AG08395 (cell line): Measurements from ENCODE around the gene NTPCR.
"Not testable (repeated sequence)": the region's sequence is repeated elsewhere in the genome, so short reads cannot be mapped to it uniquely, and the experiment has no call there.

Experiments used
- DNase-seq: peaks from one replicate; pipeline ENCODE4 v3.0.0; 2012; ENCODE audit warnings: mixed read lengths, low spot score

NTPCR gene

GRCh38 chr1:232950197-232951176, at the start of gene NTPCR:
Gene NTPCR (plus strand): TSS chr1:232950611. CDS start chr1:232950711, 100 bp downstream.
- peak; percentile 100 for DNase-seq

- DNase-seq: no peak
Observed at GRCh38 chr1:232900818-232901217, 49.6 kb upstream of the NTPCR start.

DNA sequence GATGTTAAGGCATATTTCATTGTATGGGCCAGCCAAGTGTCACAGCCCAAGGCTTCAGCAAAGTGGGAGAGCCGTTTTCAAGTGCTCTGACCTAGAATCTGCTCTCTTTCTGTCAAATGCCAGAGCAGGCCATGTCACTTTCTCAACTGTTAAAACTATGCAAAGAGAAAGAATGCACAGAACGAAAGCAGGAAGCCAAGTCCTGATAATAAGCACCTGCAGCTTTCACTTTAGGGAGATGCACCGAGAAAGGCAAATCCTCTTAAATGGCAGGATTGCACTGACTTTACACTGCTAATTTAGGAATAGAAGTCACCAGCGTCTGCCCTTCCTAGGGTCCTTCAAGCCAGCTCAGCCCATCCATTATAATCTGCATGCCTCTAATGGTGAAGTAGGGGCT, 49.2 kb upstream of the NTPCR start:
- DNase-seq: no peak

- DNase-seq: no peak
Observed at GRCh38 chr1:232902774-232903350, 47.5 kb upstream of the NTPCR start.

DNA sequence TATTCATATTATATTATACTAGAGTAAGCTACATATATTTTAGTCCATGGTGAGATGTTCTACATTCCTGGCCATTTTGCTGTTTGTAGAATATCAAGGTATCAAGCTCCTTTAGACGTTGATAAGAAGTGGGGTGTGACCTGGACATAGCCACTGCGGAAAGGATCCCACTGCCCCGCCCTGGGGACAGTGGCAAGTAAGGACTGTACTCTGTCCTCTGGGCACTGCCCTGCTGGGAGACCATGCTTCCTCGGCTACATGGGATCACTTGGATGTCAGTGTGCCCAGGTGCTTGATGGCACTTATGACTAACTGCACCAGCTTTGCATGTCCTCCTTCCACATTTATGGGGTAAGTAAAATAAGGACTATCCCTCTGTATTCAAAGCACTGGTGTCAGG, 46.3 kb upstream of the NTPCR start:
- no peak for DNase-seq

DNA sequence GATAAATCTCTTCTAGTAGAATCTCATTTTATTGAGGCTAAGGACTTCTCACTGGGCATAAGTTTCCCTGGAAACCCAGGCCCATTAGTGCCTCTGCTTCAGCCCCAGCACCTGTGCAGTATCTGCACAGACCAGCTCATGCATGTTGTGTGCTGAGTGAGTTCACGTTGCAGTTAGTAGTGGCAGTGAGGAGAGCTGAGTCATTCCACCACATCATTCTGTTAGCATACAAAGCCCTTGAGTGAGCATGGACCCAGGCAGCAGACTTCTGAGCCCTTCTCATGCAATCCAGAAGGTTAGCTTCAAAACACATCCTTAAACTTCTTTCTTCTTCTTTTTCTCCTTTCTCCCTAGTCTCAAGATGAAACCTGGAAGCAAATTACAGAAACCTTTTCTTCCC, 45.8 kb upstream of the NTPCR start:
- DNase-seq: peak; percentile 89

GRCh38 chr1:232905331-232906034, 44.9 kb upstream of the NTPCR start:
- peak; percentile 15 for DNase-seq

DNA sequence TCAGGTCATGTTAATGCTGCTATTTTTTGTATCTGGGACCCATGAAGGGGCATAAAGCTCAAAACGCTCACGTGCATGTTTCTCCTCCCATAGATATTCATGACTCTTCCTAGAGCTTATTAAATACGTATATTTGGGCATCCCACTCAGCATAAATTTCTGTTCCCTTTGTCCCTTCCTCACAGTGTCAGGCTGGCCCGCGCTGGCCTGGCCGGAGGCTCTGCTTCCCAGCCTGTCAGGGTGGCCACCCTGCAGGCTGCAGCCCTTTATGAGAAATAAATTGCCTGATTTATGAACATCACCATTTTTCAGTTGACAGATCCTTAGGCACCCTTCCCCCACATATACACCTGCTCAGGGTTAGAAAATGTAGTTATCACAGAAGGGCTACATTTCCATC, 44.0 kb upstream of the NTPCR start:
- no peak for DNase-seq

GRCh38 chr1:232908831-232909230, 41.6 kb upstream of the NTPCR start:
- no peak for DNase-seq

GRCh38 chr1:232909752-232910151, 40.7 kb upstream of the NTPCR start:
- DNase-seq: no peak

DNA sequence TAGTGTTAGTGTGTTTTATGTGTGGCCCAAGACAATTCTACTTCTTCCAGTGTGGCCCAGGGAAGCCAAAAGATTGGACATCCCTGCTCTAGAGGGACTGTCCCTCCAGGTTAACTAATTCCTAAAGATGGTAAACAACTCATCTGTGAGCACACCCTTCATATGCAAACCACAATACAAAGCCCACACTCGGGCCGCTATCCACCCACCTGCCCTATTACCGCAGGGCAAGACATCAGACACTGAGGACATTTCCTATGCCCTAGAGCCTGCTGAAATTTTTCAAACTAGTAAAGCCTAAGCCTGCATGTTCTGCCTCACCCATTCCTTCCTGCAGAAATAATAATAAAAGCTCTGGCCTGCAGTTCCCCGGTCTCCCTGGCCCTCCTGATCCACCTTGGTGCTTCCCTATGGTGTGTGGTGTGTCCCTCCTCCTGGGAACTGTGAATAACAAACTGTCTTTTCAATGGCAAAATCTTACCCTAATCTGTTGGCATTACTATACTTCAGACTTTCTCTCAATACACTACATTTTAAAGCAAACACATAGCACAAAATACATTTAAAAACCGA, 39.3 kb upstream of the NTPCR start:
- no peak for DNase-seq

- no peak for DNase-seq
Observed at GRCh38 chr1:232912845-232913580, 37.4 kb upstream of the NTPCR start.

- DNase-seq: not testable (repeated sequence)
Observed at GRCh38 chr1:232914271-232914670, 36.1 kb upstream of the NTPCR start.

- no peak for DNase-seq
Observed at GRCh38 chr1:232915212-232915611, 35.2 kb upstream of the NTPCR start.

GRCh38 chr1:232917053-232917452, 33.4 kb upstream of the NTPCR start:
- DNase-seq: no peak

- DNase-seq: peak; percentile 28
Observed at GRCh38 chr1:232921381-232921780, 29.0 kb upstream of the NTPCR start.

GRCh38 chr1:232922485-232922884, 27.9 kb upstream of the NTPCR start:
- DNase-seq: peak; percentile 27

GRCh38 chr1:232923739-232924386, 26.5 kb upstream of the NTPCR start:
- peak; percentile 43 for DNase-seq

DNA sequence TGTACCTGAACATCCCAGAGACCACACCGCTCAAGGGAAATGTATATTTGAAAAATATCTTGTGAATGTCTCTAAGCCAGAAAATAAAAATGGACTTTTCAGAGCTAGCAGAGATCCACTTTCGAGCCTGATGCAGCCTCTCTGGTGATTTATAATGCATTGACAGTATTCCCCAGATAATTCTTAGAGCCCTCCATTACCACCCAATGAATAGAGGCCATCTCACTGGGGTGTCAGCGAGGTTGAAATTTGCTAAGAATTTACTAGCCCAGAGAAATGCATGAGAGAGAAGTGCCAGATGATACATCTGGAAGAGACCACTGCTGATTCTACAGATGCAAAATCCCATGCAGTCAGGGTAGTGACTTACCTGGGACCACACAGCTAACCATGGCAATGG, 25.5 kb upstream of the NTPCR start:
- no peak for DNase-seq

DNA sequence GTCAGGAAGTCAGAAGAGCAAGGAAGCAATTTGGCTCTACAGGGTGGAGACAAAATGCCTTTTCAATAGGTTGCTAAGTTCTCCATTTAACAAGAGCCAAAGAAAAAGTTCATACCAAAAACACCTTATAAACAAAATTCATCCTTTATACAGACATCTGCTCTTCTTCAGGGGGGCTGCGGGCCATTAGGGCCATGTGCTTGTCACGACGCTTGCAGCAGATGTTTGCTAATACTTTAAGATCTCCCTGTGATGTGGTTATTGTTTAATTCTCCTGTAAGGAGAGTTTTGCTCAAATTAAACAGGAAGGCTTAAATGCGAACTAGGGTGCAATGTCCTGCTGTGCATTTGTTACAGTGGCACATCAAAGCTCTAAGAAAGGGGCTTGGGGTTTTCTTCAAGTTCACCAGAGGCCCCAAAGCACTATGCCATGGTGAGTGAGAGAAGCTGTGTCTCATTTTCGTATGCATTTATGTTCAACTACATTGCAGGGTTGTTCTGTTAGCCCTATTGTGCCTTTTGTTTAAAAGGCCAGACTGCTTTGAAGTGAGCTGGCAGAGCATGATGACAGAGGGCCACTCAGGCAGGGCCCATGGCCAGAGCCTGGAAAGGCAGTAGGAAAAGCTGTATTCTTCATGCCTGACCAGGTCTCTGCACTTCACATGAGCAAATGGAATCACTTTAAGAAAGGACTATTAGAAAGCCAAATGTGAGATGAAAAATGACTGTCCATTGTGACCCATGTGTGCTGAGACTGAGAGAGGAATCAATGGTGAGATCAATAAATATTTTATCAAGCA, 24.8 kb upstream of the NTPCR start:
- peak; percentile 34 for DNase-seq
